Measurements from ENCODE around the gene SNX22. TPM values are rescaled to one million over a fixed set of nuclear protein-coding genes. Genes with fewer than 3 reads are reported as not detected.

SNX22 gene
- total and polyA plus RNA-seq, 9 of the 15 experiments (the other 6 are each of a cell fraction or from before 2014, with no cell fraction given): 0.91 to 3.0 (median 2.0) TPM

DNA sequence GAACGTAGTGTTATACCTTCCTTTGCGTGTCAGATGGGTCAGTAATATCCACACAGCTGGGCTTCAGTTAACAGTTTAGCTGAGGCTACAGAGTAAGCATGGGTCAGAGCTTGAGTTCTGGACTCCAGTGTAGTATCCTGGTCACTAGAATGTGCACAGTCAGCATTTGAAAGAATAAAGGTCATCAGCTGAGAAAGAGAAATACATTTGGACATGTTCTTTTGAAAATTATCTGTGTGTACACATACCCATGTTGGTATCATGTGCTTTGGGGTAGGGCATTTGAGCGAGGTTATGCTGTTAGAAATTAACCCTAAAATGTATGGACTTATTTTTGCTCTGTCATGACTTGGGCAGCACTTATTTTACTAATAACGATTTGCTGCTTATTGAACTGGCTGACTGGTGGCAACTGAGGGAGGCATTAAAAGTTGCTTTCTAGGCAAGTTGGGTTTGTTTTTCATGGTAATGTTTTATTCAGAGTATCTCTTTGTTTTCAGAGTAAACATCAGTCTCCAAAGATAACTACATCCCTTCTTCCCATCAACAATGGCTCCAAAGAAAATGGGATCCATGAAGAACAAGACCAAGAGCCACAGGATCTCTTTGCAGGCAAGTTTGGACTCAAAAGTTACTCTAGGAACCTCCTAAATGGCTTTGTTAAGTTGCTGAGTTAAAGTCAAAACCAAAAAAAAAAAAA, 39.3 kb upstream of the SNX22 start (continued):
- TF ChIP-seq, protein P1, sequence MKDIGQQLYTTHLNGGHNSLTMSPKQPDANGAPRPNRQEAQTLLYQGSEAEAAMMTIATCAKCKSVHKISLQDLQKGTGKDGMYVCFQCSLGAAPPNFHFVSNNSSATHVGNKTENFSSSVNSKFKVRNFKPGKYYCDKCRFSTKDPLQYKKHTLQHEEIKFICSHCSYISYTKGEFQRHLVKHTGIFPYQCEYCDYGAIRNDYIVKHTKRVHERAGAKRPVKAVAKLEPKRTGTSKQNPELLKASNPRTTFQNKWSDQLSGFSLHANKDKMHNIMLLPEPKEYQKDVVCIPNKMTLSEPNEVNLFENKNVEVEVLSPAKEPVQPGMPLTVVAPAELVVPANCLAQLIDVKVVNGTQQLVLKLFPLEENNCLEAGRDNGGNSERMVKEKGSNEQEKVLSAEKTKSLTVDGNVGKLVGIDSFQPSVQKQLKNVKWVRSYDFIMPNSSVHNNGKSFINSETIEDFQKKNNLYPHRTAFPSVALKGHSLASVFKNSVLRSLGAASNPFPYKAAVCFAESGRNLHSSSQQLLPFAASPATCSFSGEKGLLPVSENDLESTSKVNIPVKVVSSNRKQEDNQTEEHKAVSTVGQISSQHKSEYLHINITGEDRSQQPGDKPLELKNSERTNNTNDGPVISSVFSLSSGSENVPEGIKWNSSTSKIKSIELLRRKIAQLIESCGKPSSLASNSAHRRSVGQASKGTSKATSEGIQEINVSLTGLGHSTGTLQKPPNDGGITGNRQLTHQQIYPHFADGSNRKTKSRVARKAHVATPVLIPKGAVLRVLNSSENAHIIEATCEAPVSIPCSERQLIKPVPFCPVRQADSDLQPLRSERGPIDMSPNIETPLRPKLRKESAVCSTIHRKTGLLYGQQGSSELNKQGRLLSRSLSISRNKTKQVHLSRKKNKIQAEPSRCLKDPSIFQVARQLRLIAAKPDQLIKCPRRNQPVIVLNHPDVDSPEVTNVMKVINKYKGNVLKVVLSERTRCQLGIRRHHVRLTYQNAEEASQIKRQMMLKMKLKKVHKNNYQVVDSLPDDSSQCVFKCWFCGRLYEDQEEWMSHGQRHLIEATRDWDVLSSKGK (CRISPR knock-in tag; IDR thresholded peaks at IDR 0.05): no peak
- TF ChIP-seq ZNF175 (CRISPR knock-in tag; IDR thresholded peaks at IDR 0.05; ENCODE audit: low read depth): no peak

DNA sequence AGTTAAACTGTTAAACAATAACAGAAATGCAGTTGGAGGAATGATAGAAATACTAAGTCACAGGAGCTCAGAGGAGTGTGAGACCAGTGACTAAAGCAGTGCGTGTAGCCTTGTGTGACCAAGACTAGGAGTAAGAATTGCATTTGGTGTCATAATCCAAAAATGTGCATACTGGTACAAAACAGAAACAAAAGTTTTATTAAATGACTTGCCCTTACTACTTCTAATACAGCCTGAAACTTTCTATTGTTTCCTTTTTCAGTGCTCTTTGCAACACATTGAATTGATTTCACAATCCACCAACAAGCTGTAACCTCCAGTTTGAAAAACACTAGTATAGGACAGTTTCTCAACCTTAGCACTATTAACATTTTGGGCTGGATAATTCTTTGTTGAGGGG, 38.6 kb upstream of the SNX22 start:
- peaks cover 3 to 4% of the 10 kb centered on the region in 2 experiments; a peak in 3 of 5 replicates for H3K4me1 ChIP-seq (replicated peaks in 1 of 2; ENCODE audit: control insufficient read depth in 2 of 2, insufficient read depth in 2 of 2, low read length in 2 of 2)
- 100% methylated on average over 1 of the region's 1 CpG for WGBS (ENCODE audit: insufficient coverage, low coverage, missing lambda C conversion rate)
- in situ Hi-C loops (cut with MboI) (no loop called here), intact Hi-C loops (cut with micrococcal nuclease) (no loop called here)
- H3K27ac ChIP-seq (ENCODE audit: extremely low read depth, low read depth, low read length): no peak overlapping the region
- ChIA-PET CTCF (ENCODE audit: low intra/inter-chr PET ratio) (no interaction called here), POLR2A (interaction anchor here (0.8 to 2.6 kb wide), 3 partner anchors 9 to 20 kb away, joined by 3 to 11 read pairs (median 7); no protein-coding TSS in a partner anchor)
- H3K9me1 ChIP-seq (ENCODE audit: control insufficient read depth, insufficient read depth, low read length): no peaks in the 10 kb centered on the region
- ATAC-seq: no peak
- no peak overlapping the region for H3K4me3 ChIP-seq
- TF ChIP-seq CEBPB (tag; IDR thresholded peaks at IDR 0.05): peak; percentile 36; the same call in 1 of the 2 replicates
- TF ChIP-seq CSDE1 (IDR thresholded peaks at IDR 0.05): no peak
- DNase-seq (ENCODE audit: extremely low read depth in 1 of 4, low spot score in 3 of 4): no peak
- FAIRE-seq: no peak
- no TSS peak for BruUV-seq (replicated peaks)
- H3K4me2 ChIP-seq (ENCODE audit: insufficient read depth, low read length): no peak overlapping the region
- H2AFZ ChIP-seq (ENCODE audit: low read depth, low read length): no peak overlapping the region
- no peak overlapping the region for H3K9ac ChIP-seq (ENCODE audit: insufficient read depth in 1 of 2, low read depth in 2 of 2, low read length in 2 of 2)
- no peaks in the 10 kb centered on the region for H3K27me3 ChIP-seq (ENCODE audit: control insufficient read depth in 2 of 2, insufficient read depth in 2 of 2, low read length in 2 of 2)
- H3K79me2 ChIP-seq (ENCODE audit: control insufficient read depth, insufficient read depth, low read length): peaks cover 43% of the 10 kb centered on the region
- peaks cover 57% of the 10 kb centered on the region for H3K36me3 ChIP-seq (ENCODE audit: control insufficient read depth, insufficient read depth, low read length)
- peaks cover 13% of the 10 kb centered on the region for H4K20me1 ChIP-seq (replicated peaks; ENCODE audit: control insufficient read depth, insufficient read depth, low read length)
- H3K9me3 ChIP-seq (replicated peaks; ENCODE audit: control insufficient read depth, insufficient read depth, low read depth, low read length): no peaks in the 10 kb centered on the region

Data from K562 (cell line).